GM18502 (cell line): ENCODE data around the gene ZNF165.
"Not testable (repeated sequence)": the region's sequence is repeated elsewhere in the genome, so short reads cannot be mapped to it uniquely, and the experiment has no call there.

Source experiments
- ATAC-seq: cut with Tn5 transposase; IDR thresholded peaks from one replicate; pipeline ENCODE4 v1.9.1; 2021; ENCODE audit warnings: mild to moderate bottlenecking; ENCODE audit not compliant: unreplicated experiment, poor library complexity

Gene ZNF165

GRCh38 chr6:28080381-28080630 is at the start of gene ZNF165:
Gene ZNF165, plus strand, starts transcription at chr6:28080568. Its CDS starts 4,913 bp downstream, at chr6:28085481.
- ATAC-seq = peak; percentile 15

- no peak for ATAC-seq
These were observed 26.8 kb upstream of the ZNF165 start for GRCh38 chr6:28053584-28053983.

GRCh38 chr6:28060405-28060804 is 20.0 kb upstream of the ZNF165 start:
- no peak for ATAC-seq

GRCh38 chr6:28064272-28064671 is 16.1 kb upstream of the ZNF165 start:
- no peak for ATAC-seq

GRCh38 chr6:28068067-28068466 is 12.3 kb upstream of the ZNF165 start:
- ATAC-seq = no peak

GRCh38 chr6:28070968-28071367 is 9.4 kb upstream of the ZNF165 start:
- not testable (repeated sequence) for ATAC-seq

- ATAC-seq = no peak
These were observed 2.3 kb upstream of the ZNF165 start for GRCh38 chr6:28078050-28078449.

GRCh38 chr6:28078836-28079235 is 1.5 kb upstream of the ZNF165 start:
- ATAC-seq = no peak

- ATAC-seq = peak; percentile 81
These were observed 490 bp downstream of the ZNF165 start for GRCh38 chr6:28080631-28081485.

GRCh38 chr6:28081486-28081751 is 1.1 kb downstream of the ZNF165 start:
- ATAC-seq = peak; percentile 62

- ATAC-seq = no peak
These were observed 2.6 kb downstream of the ZNF165 start for GRCh38 chr6:28082939-28083338.

GRCh38 chr6:28089054-28089453 is 8.7 kb downstream of the ZNF165 start:
- no peak for ATAC-seq

GRCh38 chr6:28090917-28091586 is 10.7 kb downstream of the ZNF165 start:
- no peak for ATAC-seq

GRCh38 chr6:28102222-28102621 is 21.9 kb downstream of the ZNF165 start:
- not testable (repeated sequence) for ATAC-seq

- not testable (repeated sequence) for ATAC-seq
These were observed 22.3 kb downstream of the ZNF165 start for GRCh38 chr6:28102699-28103098.

- peak; percentile 99 for ATAC-seq
These were observed 24.2 kb downstream of the ZNF165 start for GRCh38 chr6:28104392-28105244.

GRCh38 chr6:28105245-28105639 is 24.9 kb downstream of the ZNF165 start:
- ATAC-seq = no peak

- no peak for ATAC-seq
These were observed 27.1 kb downstream of the ZNF165 start for GRCh38 chr6:28107506-28107905.

- no peak for ATAC-seq
These were observed 31.6 kb downstream of the ZNF165 start for GRCh38 chr6:28111964-28112363.

- no peak for ATAC-seq
These were observed 35.4 kb downstream of the ZNF165 start for GRCh38 chr6:28115799-28116198.

GRCh38 chr6:28117386-28118050 is 37.1 kb downstream of the ZNF165 start:
- ATAC-seq = no peak
